Tibial nerve (tissue), 4 donors: ENCODE data around the gene FAF2. TPM values are rescaled to one million over a fixed set of nuclear protein-coding genes. Genes with fewer than 3 reads are reported as not detected.

Experiments
- DNase-seq, 2 donors: peaks; one replicate each; pipeline ENCODE4 v3.0.0-alpha.2; 2019; ENCODE audit warnings: low spot score in 2 of 2
- H3K27ac ChIP-seq, 4 donors: fragments of 200-600 bp; sonication (generic) in 3 of 4; one replicate each; pipeline ENCODE4 v1.5.1; 2017 to 2019; ENCODE audit warnings: mild to moderate bottlenecking in 1 of 4
- H3K27me3 ChIP-seq, 2 donors: fragments of 200-600 bp; sonication (generic) in 1 of 2; one replicate each; pipeline versions ENCODE4 v1.5.1 to v1.6.0; 2017 to 2019
- H3K36me3 ChIP-seq, 3 donors: fragments of 200-600 bp; sonication (generic); one replicate each; pipeline ENCODE4 v1.5.1; 2018 to 2019
- H3K4me1 ChIP-seq, 4 donors: fragments of 200-600 bp; sonication (generic) in 3 of 4; one replicate each; pipeline ENCODE4 v1.5.1; 2017 to 2019
- H3K4me3 ChIP-seq, 4 donors: fragments of 200-600 bp; sonication (generic) in 3 of 4; one replicate each; pipeline ENCODE4 v1.5.1; 2017 to 2019; ENCODE audit warnings: mild to moderate bottlenecking in 1 of 4, moderate library complexity in 1 of 4
- H3K9me3 ChIP-seq, 4 donors: fragments of 200-600 bp; sonication (generic) in 3 of 4; one replicate each; pipeline ENCODE4 v1.5.1; 2017 to 2019
- CTCF ChIP-seq, 5 experiments: fragments of 200-600 bp in 3 of 5; fragments of 450-650 bp in 2 of 5; sonication (generic) in 3 of 5; IDR thresholded peaks; one replicate each; pipeline ENCODE4 v1.5.1; 2016 to 2019; ENCODE audit warnings: antibody characterized with exemption in 5 of 5, mild to moderate bottlenecking in 3 of 5, moderate library complexity in 2 of 5
- EP300 ChIP-seq, 2 donors: sonication (generic); formaldehyde crosslinking; IDR thresholded peaks; one replicate each; pipeline ENCODE4 v1.6.1; 2017; ENCODE audit warnings: antibody characterized with exemption in 2 of 2, mild to moderate bottlenecking in 1 of 2
- POLR2A ChIP-seq, 2 donors: fragments of 450-650 bp; IDR thresholded peaks; one replicate each; pipeline ENCODE4 v1.6.1; 2017; ENCODE audit warnings: antibody characterized with exemption in 2 of 2, mild to moderate bottlenecking in 2 of 2, moderate library complexity in 2 of 2
- WGBS, 2 donors: methylation state at CpG; one replicate each; pipeline ENCODE4 v1.1.5; 2018; 5-methylcytosine and 5-hydroxymethylcytosine counted together
- total RNA-seq, 4 donors: library from RNA; depleted of rRNA; stranded (reverse); fragments of >200 nt; gene quantifications; one replicate each; pipeline ENCODE4 v1.1.0, GENCODE V29; 2016

Gene FAF2
- total RNA-seq, 4 donors from 2014 or later: 23.0 to 30.8 (median 29.4) TPM

GRCh38 chr5:176446028-176446665 is 2.0 kb upstream of the FAF2 start:
- TF ChIP-seq POLR2A (IDR thresholded peaks at IDR 0.05) (no peak), EP300 (IDR thresholded peaks at IDR 0.05) (no peak), CTCF (IDR thresholded peaks at IDR 0.05) (no peak)
- WGBS, 2 donors: 92 to 93% methylated on average over 9 of the region's 9 CpGs
- DNase-seq: no peak
- Histone ChIP-seq H3K4me1 (peaks cover 0 to 31% (median 20%) of the 10 kb centered on the region in 4 donors), H3K4me3 (no peak overlapping the region), H3K9me3 (no peaks in the 10 kb centered on the region), H3K27ac (no peak overlapping the region), H3K27me3 (no peaks in the 10 kb centered on the region), H3K36me3 (no peaks in the 10 kb centered on the region)

- Histone ChIP-seq H3K27me3 (no peaks in the 10 kb centered on the region), H3K9me3 (no peaks in the 10 kb centered on the region), H3K4me3 (peak overlapping the region; percentile 80 to 95 (median 86)), H3K4me1 (peaks cover 0 to 37% (median 21%) of the 10 kb centered on the region in 4 donors), H3K36me3 (no peaks in the 10 kb centered on the region), H3K27ac (peak overlapping the region; percentile 89 to 99 (median 98))
- DNase-seq: peak in 1 of 2 donors; percentile 5
- WGBS, 2 donors: 15 to 17% methylated on average over 27 of the region's 27 CpGs
- TF ChIP-seq CTCF (IDR thresholded peaks at IDR 0.05) (no peak), EP300 (IDR thresholded peaks at IDR 0.05) (no peak)
These were observed 1.1 kb upstream of the FAF2 start for GRCh38 chr5:176446884-176447590.

GRCh38 chr5:176447591-176447977 is 601 bp upstream of the FAF2 start:
- Histone ChIP-seq H3K4me3 (peak overlapping the region; percentile 80 to 95 (median 86)), H3K27ac (peak overlapping the region; percentile 89 to 99 (median 98)), H3K27me3 (no peaks in the 10 kb centered on the region), H3K4me1 (peaks cover 0 to 43% (median 24%) of the 10 kb centered on the region in 4 donors), H3K36me3 (no peaks in the 10 kb centered on the region), H3K9me3 (no peaks in the 10 kb centered on the region)
- 0 to 1% methylated on average over 34 of the region's 34 CpGs for WGBS, 2 donors
- peak in 1 of 2 donors; percentile 17 for DNase-seq
- TF ChIP-seq POLR2A (IDR thresholded peaks at IDR 0.05) (no peak), EP300 (IDR thresholded peaks at IDR 0.05) (no peak), CTCF (IDR thresholded peaks at IDR 0.05) (no peak)

- Histone ChIP-seq H3K27ac (no peak overlapping the region), H3K9me3 (no peaks in the 10 kb centered on the region), H3K4me1 (peaks cover 0 to 59% (median 25%) of the 10 kb centered on the region in 4 donors), H3K27me3 (no peaks in the 10 kb centered on the region), H3K36me3 (peaks cover 0 to 9% (median 0%) of the 10 kb centered on the region in 3 donors), H3K4me3 (no peak overlapping the region)
- DNase-seq: no peak
- TF ChIP-seq POLR2A (IDR thresholded peaks at IDR 0.05): no peak
- TF ChIP-seq CTCF (IDR thresholded peaks at IDR 0.05): no peak
- WGBS, 2 donors: 75 to 82% methylated on average over 1 of the region's 1 CpG
These were observed 1.9 kb downstream of the FAF2 start for GRCh38 chr5:176450077-176450476.

- Histone ChIP-seq H3K4me3 (no peak overlapping the region), H3K27ac (no peak overlapping the region), H3K4me1 (peaks cover 0 to 74% (median 8%) of the 10 kb centered on the region in 4 donors), H3K36me3 (peaks cover 0 to 9% (median 0%) of the 10 kb centered on the region in 3 donors), H3K9me3 (no peaks in the 10 kb centered on the region), H3K27me3 (no peaks in the 10 kb centered on the region)
- WGBS, 2 donors: 84 to 87% methylated on average over 4 of the region's 4 CpGs
- TF ChIP-seq CTCF (IDR thresholded peaks at IDR 0.05): no peak
- no peak for TF ChIP-seq POLR2A (IDR thresholded peaks at IDR 0.05)
- no peak for TF ChIP-seq EP300 (IDR thresholded peaks at IDR 0.05)
- no peak for DNase-seq
These were observed 6.7 kb downstream of the FAF2 start for GRCh38 chr5:176454724-176455394.
